NCI-H2227 (cell line): ENCODE results near the gene EPHB1.
"Not testable (repeated sequence)": the region's sequence is repeated elsewhere in the genome, so short reads cannot be mapped to it uniquely, and the experiment has no call there.

ENCODE experiments used
- DNase-seq: peaks from one replicate; lab custom pipeline; 2025; ENCODE audit not compliant: unreplicated experiment; lab: John Stamatoyannopoulos, UW

Gene EPHB1

GRCh38 chr3:134938029-134938525 lies 143.0 kb downstream of the EPHB1 start:
- no peak for DNase-seq

- DNase-seq, result no peak
Measured at GRCh38 chr3:134939978-134940377, 144.9 kb downstream of the EPHB1 start.

- no peak for DNase-seq
Measured at GRCh38 chr3:134941820-134942219, 146.8 kb downstream of the EPHB1 start.

GRCh38 chr3:134944429-134944828 lies 149.4 kb downstream of the EPHB1 start:
- no peak for DNase-seq

GRCh38 chr3:134949150-134949549 lies 154.1 kb downstream of the EPHB1 start:
- DNase-seq, result no peak

- no peak for DNase-seq
Measured at GRCh38 chr3:134952371-134952770, 157.3 kb downstream of the EPHB1 start.

- DNase-seq, result no peak
Measured at GRCh38 chr3:134955874-134956273, 160.8 kb downstream of the EPHB1 start.

GRCh38 chr3:134956395-134956794 lies 161.3 kb downstream of the EPHB1 start:
- DNase-seq, result no peak

GRCh38 chr3:134956844-134957243 lies 161.8 kb downstream of the EPHB1 start:
- DNase-seq, result no peak

- no peak for DNase-seq
Measured at GRCh38 chr3:134959516-134959915, 164.5 kb downstream of the EPHB1 start.

- DNase-seq, result no peak
Measured at GRCh38 chr3:134964226-134964625, 169.2 kb downstream of the EPHB1 start.

GRCh38 chr3:134965865-134966481 lies 170.9 kb downstream of the EPHB1 start:
- no peak for DNase-seq

- DNase-seq, result no peak
Measured at GRCh38 chr3:134970895-134971294, 175.8 kb downstream of the EPHB1 start.

- no peak for DNase-seq
Measured at GRCh38 chr3:134971306-134971705, 176.2 kb downstream of the EPHB1 start.

GRCh38 chr3:134971907-134972306 lies 176.8 kb downstream of the EPHB1 start:
- not testable (repeated sequence) for DNase-seq

GRCh38 chr3:134972836-134973455 lies 177.9 kb downstream of the EPHB1 start:
- no peak for DNase-seq

- no peak for DNase-seq
Measured at GRCh38 chr3:134974624-134975023, 179.6 kb downstream of the EPHB1 start.

- no peak for DNase-seq
Measured at GRCh38 chr3:134976948-134977347, 181.9 kb downstream of the EPHB1 start.

- DNase-seq, result no peak
Measured at GRCh38 chr3:134978658-134979057, 183.6 kb downstream of the EPHB1 start.

- no peak for DNase-seq
Measured at GRCh38 chr3:134985864-134986715, 191.0 kb downstream of the EPHB1 start.

GRCh38 chr3:134988666-134989065 lies 193.6 kb downstream of the EPHB1 start:
- no peak for DNase-seq

GRCh38 chr3:134991003-134991402 lies 195.9 kb downstream of the EPHB1 start:
- DNase-seq, result no peak
